ENCODE measurements around the gene LIMS1. TPM values are rescaled to one million over a fixed set of nuclear protein-coding genes. Genes with fewer than 3 reads are reported as not detected.

LIMS1 gene
- total and polyA plus RNA-seq, 2 experiments from 2014 or later = 28.6 to 36.9 TPM

GRCh38 chr2:108587621-108588020, 53.4 kb downstream of the LIMS1 start (continued):
- TF ChIP-seq EZH2phosphoT487 (IDR thresholded peaks at IDR 0.05; ENCODE audit: unreplicated experiment) (no peak), STAT1 (IDR thresholded peaks at IDR 0.05; ENCODE audit: unreplicated experiment) (no peak), CREB1 (CRISPR knock-in tag; IDR thresholded peaks at IDR 0.05; ENCODE audit: low read depth) (no peak), ZNF331 (CRISPR knock-in tag; IDR thresholded peaks at IDR 0.05; ENCODE audit: low read depth) (no peak)

GRCh38 chr2:108588070-108588668, 53.9 kb downstream of the LIMS1 start:
- Histone ChIP-seq H3K27ac (ENCODE audit: low read depth) (no peak overlapping the region), H3K4me1 (ENCODE audit: insufficient read depth) (peaks cover 9% of the 10 kb centered on the region), H3F3A (replicated peaks; ENCODE audit: low read depth) (no peaks in the 10 kb centered on the region), H3K27me3 (ENCODE audit: insufficient read depth) (no peaks in the 10 kb centered on the region), H3K79me2 (replicated peaks; ENCODE audit: insufficient read depth) (peaks cover 64% of the 10 kb centered on the region), H4K20me1 (replicated peaks; ENCODE audit: insufficient read depth) (no peaks in the 10 kb centered on the region; the same call in 1 of the 2 replicates), H3K36me3 (ENCODE audit: insufficient read depth) (no peaks in the 10 kb centered on the region), H2AFZ (no peak overlapping the region), H3K9me2 (ENCODE audit: insufficient read depth) (no peaks in the 10 kb centered on the region), H3K4me3 (no peak overlapping the region), H3K4me2 (no peak overlapping the region)
- peaks cover 24% of the 10 kb centered on the region for H3K4me1 Mint-ChIP-seq
- TF ChIP-seq ZNF114 (CRISPR knock-in tag; IDR thresholded peaks at IDR 0.05) (no peak), EZH2phosphoT487 (IDR thresholded peaks at IDR 0.05; ENCODE audit: unreplicated experiment) (no peak), ETS1 (IDR thresholded peaks at IDR 0.05) (no peak)
- no peaks in the 10 kb centered on the region for H3K9me3 Mint-ChIP-seq
- H3K36me3 Mint-ChIP-seq (ENCODE audit: low read depth) = no peaks in the 10 kb centered on the region
- no peak overlapping the region for H3K4me3 Mint-ChIP-seq
- peak overlapping the region; percentile 19; the same call in 1 of the 2 replicates for H3K27ac Mint-ChIP-seq
- DNase-seq (ENCODE audit: low spot score) (no peak), ATAC-seq (no peak)
- peaks cover 8% of the 10 kb centered on the region for H3K27me3 Mint-ChIP-seq (ENCODE audit: insufficient read depth, low read depth, poor library complexity)

- DNase-seq (ENCODE audit: low spot score) (no peak), ATAC-seq (no peak)
- Histone ChIP-seq H3F3A (replicated peaks; ENCODE audit: low read depth) (no peaks in the 10 kb centered on the region), H3K4me3 (no peak overlapping the region), H3K4me1 (ENCODE audit: insufficient read depth) (peaks cover 22% of the 10 kb centered on the region), H3K79me2 (replicated peaks; ENCODE audit: insufficient read depth) (peaks cover 61% of the 10 kb centered on the region), H4K20me1 (replicated peaks; ENCODE audit: insufficient read depth) (no peaks in the 10 kb centered on the region; the same call in 1 of the 2 replicates), H3K4me2 (no peak overlapping the region), H3K36me3 (ENCODE audit: insufficient read depth) (no peaks in the 10 kb centered on the region), H3K9me2 (ENCODE audit: insufficient read depth) (no peaks in the 10 kb centered on the region), H3K27ac (ENCODE audit: low read depth) (no peak overlapping the region), H2AFZ (no peak overlapping the region), H3K27me3 (ENCODE audit: insufficient read depth) (no peaks in the 10 kb centered on the region)
- peaks cover 8% of the 10 kb centered on the region for H3K27me3 Mint-ChIP-seq (ENCODE audit: insufficient read depth, low read depth, poor library complexity)
- H3K9me3 Mint-ChIP-seq = no peaks in the 10 kb centered on the region
- no peaks in the 10 kb centered on the region for H3K36me3 Mint-ChIP-seq (ENCODE audit: low read depth)
- H3K27ac Mint-ChIP-seq = peak overlapping the region; percentile 25; the same call in 1 of the 2 replicates
- peaks cover 33% of the 10 kb centered on the region for H3K4me1 Mint-ChIP-seq
- no peak overlapping the region for H3K4me3 Mint-ChIP-seq
- no peak for TF ChIP-seq NANOG (IDR thresholded peaks at IDR 0.05; ENCODE audit: borderline replicate concordance)
- no peak for TF ChIP-seq CREB1 (CRISPR knock-in tag; IDR thresholded peaks at IDR 0.05; ENCODE audit: low read depth)
- TF ChIP-seq EZH2phosphoT487 (IDR thresholded peaks at IDR 0.05; ENCODE audit: unreplicated experiment) = no peak
- no peak for TF ChIP-seq JUNB (IDR thresholded peaks at IDR 0.05; ENCODE audit: unreplicated experiment)
- no peak for TF ChIP-seq REST (IDR thresholded peaks at IDR 0.05; ENCODE audit: unreplicated experiment)
- no peak for TF ChIP-seq ZNF331 (CRISPR knock-in tag; IDR thresholded peaks at IDR 0.05; ENCODE audit: low read depth)
- TF ChIP-seq EZH2 (IDR thresholded peaks at IDR 0.05; ENCODE audit: low read depth, unreplicated experiment) = no peak
- no peak for TF ChIP-seq ETS1 (IDR thresholded peaks at IDR 0.05)
- no peak for TF ChIP-seq POLR2AphosphoS5 (IDR thresholded peaks at IDR 0.05; ENCODE audit: low read depth)
- TF ChIP-seq STAT1 (IDR thresholded peaks at IDR 0.05; ENCODE audit: unreplicated experiment) = no peak
- TF ChIP-seq ZNF114 (CRISPR knock-in tag; IDR thresholded peaks at IDR 0.05) = no peak
Measured at GRCh38 chr2:108589372-108589771, 55.1 kb downstream of the LIMS1 start.

Measured in GM23338 (cell line).